Brain microvascular endothelial cell (primary cell): ENCODE measurements around the gene ELP2.

Experiments used
- DNase-seq: peaks from one replicate; pipeline ENCODE4 v3.0.0-alpha.2; 2020
- H3K27ac ChIP-seq: fragments of 250-450 bp; sonication (Bioruptor Pico); 2 replicates; pipeline ENCODE4 v1.5.1; 2020; ENCODE audit warnings: mild to moderate bottlenecking, moderate library complexity
- H3K27me3 ChIP-seq: fragments of 250-450 bp; sonication (Bioruptor Pico); replicated peaks from 2 replicates; pipeline ENCODE4 v1.5.1; 2020; ENCODE audit warnings: mild to moderate bottlenecking
- H3K36me3 ChIP-seq: fragments of 250-450 bp; sonication (Bioruptor Pico); replicated peaks from 2 replicates; pipeline ENCODE4 v1.5.1; 2020; ENCODE audit warnings: mild to moderate bottlenecking
- H3K4me3 ChIP-seq: 2 replicates; pipeline ENCODE4 v1.5.1; 2011; ENCODE audit warnings: low read depth, mild to moderate bottlenecking, control low read depth, low read length, moderate library complexity
- in situ Hi-C: cut with HindIII; loops from 2 replicates; pipeline ENCODE4 v1.10.0; 2017; ENCODE audit warnings: low sequenced_read_pairs, low pct_ligation_motif_present
- TF ChIP-seq, protein P1 (sequence below): IDR thresholded peaks from 2 replicates; pipeline ENCODE4 v1.5.1; 2011; ENCODE audit warnings: low read depth, mild to moderate bottlenecking, moderate library complexity, low read length, control low read depth, inconsistent platforms; ENCODE audit errors: missing control alignments

Gene ELP2

DNA sequence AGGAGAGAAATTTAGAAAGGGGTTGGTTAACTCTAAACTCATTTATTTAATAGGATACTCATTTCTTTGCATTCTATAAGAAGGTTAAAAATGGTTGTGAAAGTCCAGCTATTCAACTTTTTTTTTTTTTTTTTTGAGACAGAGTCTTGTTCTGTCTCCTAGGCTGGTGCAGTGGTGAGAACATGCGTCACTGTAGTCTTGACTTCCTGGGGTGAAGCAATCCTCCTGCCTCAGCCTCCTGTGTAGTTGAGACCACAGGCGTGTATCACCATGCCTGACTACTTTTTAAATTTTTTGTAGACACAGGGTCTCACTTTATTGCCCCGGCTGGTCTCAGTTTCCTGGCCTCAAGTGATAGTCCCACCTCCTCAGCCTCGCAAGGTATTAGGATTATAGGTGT is 11.9 kb downstream of the ELP2 start:
- TF ChIP-seq, protein P1, sequence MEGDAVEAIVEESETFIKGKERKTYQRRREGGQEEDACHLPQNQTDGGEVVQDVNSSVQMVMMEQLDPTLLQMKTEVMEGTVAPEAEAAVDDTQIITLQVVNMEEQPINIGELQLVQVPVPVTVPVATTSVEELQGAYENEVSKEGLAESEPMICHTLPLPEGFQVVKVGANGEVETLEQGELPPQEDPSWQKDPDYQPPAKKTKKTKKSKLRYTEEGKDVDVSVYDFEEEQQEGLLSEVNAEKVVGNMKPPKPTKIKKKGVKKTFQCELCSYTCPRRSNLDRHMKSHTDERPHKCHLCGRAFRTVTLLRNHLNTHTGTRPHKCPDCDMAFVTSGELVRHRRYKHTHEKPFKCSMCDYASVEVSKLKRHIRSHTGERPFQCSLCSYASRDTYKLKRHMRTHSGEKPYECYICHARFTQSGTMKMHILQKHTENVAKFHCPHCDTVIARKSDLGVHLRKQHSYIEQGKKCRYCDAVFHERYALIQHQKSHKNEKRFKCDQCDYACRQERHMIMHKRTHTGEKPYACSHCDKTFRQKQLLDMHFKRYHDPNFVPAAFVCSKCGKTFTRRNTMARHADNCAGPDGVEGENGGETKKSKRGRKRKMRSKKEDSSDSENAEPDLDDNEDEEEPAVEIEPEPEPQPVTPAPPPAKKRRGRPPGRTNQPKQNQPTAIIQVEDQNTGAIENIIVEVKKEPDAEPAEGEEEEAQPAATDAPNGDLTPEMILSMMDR = no peak
- Histone ChIP-seq H3K4me3 (no peak overlapping the region), H3K27ac (no peak overlapping the region), H3K36me3 (peaks cover 62% of the 10 kb centered on the region), H3K27me3 (no peaks in the 10 kb centered on the region)
- in situ Hi-C loops = no loop called here
- no peak for DNase-seq

DNA sequence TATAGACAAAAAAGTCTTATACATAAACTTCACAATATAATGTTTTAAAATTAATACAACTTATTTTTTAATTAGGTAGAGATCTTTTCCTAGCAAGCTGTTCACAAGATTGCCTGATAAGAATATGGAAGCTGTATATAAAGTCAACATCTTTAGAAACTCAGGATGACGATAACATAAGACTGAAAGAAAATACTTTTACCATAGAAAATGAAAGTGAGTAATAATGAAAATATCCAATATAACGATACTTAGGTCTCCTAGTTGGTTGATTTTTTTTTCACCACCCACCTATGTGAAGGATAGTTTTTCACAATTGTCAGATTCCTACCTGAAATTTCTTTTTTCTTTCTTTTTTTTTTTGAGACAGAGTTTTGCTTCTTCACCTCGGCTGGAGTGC is 13.1 kb downstream of the ELP2 start:
- H3K4me3 ChIP-seq = no peak overlapping the region
- H3K27ac ChIP-seq = no peak overlapping the region
- in situ Hi-C loops = no loop called here
- DNase-seq = no peak
- TF ChIP-seq, protein P1 = no peak
- H3K36me3 ChIP-seq = peaks cover 66% of the 10 kb centered on the region
- no peaks in the 10 kb centered on the region for H3K27me3 ChIP-seq

DNA sequence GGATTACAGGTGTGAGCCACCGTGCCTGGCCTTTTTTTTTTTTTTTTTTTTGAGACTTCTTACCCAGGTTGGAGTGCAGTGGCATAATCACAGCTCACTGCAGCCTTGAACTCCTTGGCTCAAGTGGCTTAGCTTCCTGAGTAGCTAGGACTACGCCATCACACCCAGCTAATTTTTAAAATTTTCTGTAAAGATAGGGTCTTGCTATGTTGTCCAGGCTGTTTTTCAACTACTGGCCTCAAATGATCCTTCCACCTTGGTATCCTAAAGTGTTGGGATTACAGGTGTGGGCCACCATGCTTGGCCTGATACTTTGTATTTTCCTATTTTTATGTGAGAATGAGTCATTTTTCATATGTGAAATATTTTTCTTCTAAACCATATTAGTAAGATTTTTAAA is 13.7 kb downstream of the ELP2 start:
- peaks cover 62% of the 10 kb centered on the region for H3K36me3 ChIP-seq
- H3K4me3 ChIP-seq = no peak overlapping the region
- TF ChIP-seq, protein P1 = no peak
- DNase-seq = no peak
- in situ Hi-C loops = no loop called here
- H3K27ac ChIP-seq = no peak overlapping the region
- no peaks in the 10 kb centered on the region for H3K27me3 ChIP-seq

DNA sequence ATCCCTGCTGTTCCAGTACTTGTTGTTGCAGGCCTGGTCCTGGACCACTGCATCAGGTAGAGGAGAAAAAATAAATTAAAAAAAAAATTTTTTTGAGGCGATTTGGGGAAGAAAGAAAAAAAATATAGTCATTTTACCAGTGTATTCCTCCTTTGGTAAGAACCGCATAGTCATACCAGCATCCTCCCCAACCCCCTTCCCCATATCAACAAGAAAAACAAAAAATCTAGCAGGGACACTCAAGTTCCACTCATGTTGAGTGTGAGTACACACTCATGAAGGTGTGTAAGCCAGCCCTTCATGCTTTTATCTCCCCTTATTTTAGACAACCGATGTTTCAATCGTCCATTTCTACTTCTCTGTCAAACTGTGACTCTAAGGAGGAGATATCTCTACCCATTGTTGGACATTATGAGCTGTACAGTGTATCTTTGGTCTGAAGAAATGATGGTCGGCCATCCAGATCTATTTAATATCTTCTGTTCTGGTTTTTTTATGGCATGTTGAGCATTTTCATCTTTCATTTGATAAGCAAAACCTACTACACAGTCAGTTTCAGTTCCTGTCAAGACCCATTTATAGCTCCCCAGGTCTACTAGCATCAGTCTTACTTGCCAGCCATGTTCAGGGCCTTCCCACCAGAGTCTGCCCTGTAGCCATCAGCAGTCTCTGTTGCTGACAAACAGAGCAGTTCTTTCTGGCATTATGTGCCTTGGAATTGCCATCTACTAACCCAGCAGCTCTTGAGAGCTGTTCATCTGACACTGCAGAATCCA is 20.0 kb downstream of the ELP2 start:
- Histone ChIP-seq H3K27ac (no peak overlapping the region), H3K36me3 (peaks cover 58% of the 10 kb centered on the region), H3K27me3 (no peaks in the 10 kb centered on the region), H3K4me3 (no peak overlapping the region)
- in situ Hi-C loops = no loop called here
- TF ChIP-seq, protein P1 = no peak
- no peak for DNase-seq

DNA sequence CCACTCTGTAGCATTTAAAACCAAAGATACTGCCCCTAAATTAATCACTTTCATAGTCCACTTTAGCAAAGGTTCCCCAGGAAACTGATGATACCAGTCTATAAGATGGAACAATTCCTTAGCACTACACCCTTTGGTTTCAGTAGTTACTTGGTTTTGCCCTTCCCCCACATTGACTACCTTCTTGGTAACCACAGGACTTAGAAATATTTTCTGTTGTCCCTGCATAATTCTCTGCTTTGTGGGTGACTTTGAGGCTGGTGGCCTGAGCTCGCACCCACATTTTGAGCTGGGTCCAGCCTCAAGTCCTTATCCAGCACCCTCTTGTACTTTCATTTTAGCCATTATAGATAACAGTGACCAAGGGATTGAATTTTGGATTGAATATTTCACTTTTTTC is 23.1 kb downstream of the ELP2 start:
- Histone ChIP-seq H3K27me3 (no peaks in the 10 kb centered on the region), H3K27ac (no peak overlapping the region), H3K36me3 (peaks cover 46% of the 10 kb centered on the region), H3K4me3 (no peak overlapping the region)
- in situ Hi-C loops = no loop called here
- DNase-seq = no peak
- TF ChIP-seq, protein P1 = no peak

DNA sequence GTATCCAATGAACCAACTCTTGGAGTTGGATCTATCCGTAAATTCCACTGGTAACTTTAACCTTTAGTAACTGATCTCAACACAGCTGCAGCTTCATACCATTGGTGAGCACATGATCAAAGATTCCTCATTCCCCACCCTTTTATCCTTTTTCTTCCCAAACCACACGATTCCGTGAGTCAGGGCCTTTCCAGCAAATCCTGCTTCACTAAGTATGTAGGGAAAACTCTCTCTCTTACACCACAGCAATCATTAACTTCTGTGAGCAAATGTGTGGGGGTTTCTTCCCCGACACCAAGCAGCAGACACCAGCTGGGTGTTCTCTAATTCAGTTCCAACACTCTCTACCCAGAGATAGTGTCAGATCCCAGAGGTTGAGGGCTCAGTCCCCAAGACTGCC is 23.5 kb downstream of the ELP2 start:
- Histone ChIP-seq H3K4me3 (no peak overlapping the region), H3K27ac (no peak overlapping the region), H3K36me3 (peaks cover 44% of the 10 kb centered on the region), H3K27me3 (no peaks in the 10 kb centered on the region)
- in situ Hi-C loops = no loop called here
- no peak for DNase-seq
- TF ChIP-seq, protein P1 = no peak
